GM12872 (cell line): ENCODE results near the gene WTIP.

Experiments
- CTCF ChIP-seq: IDR thresholded peaks from 3 replicates; pipeline ENCODE4 v1.5.1; 2011; ENCODE audit warnings: low read depth, mild to moderate bottlenecking, low read length, moderate library complexity; ENCODE audit not compliant: insufficient read depth

WTIP gene

GRCh38 chr19:34485831-34486230, 4.3 kb downstream of the WTIP start:
- TF ChIP-seq CTCF, result no peak

GRCh38 chr19:34487651-34488051, 6.1 kb downstream of the WTIP start:
- no peak for TF ChIP-seq CTCF

GRCh38 chr19:34489175-34489574, 7.6 kb downstream of the WTIP start:
- TF ChIP-seq CTCF, result no peak

- TF ChIP-seq CTCF, result no peak
These were observed 8.7 kb downstream of the WTIP start for GRCh38 chr19:34490141-34490766.

- TF ChIP-seq CTCF, result no peak
These were observed 11.6 kb downstream of the WTIP start for GRCh38 chr19:34493038-34493648.

GRCh38 chr19:34493649-34494044, 12.1 kb downstream of the WTIP start:
- no peak for TF ChIP-seq CTCF

- TF ChIP-seq CTCF, result no peak
These were observed 13.0 kb downstream of the WTIP start for GRCh38 chr19:34494601-34495000.
